ENCODE data around the gene R3HDML.
"Not testable (repeated sequence)": the region's sequence is repeated elsewhere in the genome, so short reads cannot be mapped to it uniquely, and the experiment has no call there.

The R3HDML gene

GRCh38 chr20:44327748-44328147 lies 9.1 kb upstream of the R3HDML start:
- DNase-seq (ENCODE audit: low read depth in 2 of 3, low spot score in 2 of 3), result not testable (repeated sequence)

- DNase-seq (ENCODE audit: low read depth in 2 of 3, low spot score in 2 of 3), result no peak
Observed at GRCh38 chr20:44328428-44328827, 8.4 kb upstream of the R3HDML start.

GRCh38 chr20:44331201-44331600 lies 5.6 kb upstream of the R3HDML start:
- DNase-seq (ENCODE audit: low read depth in 2 of 3, low spot score in 2 of 3), result no peak

GRCh38 chr20:44334306-44334705 lies 2.5 kb upstream of the R3HDML start:
- DNase-seq (ENCODE audit: low read depth in 2 of 3, low spot score in 2 of 3), result no peak

- DNase-seq (ENCODE audit: low read depth in 2 of 3, low spot score in 2 of 3), result no peak
Observed at GRCh38 chr20:44334709-44335108, 2.1 kb upstream of the R3HDML start.

- no peak for DNase-seq (ENCODE audit: low read depth in 2 of 3, low spot score in 2 of 3)
Observed at GRCh38 chr20:44335675-44336074, 1.2 kb upstream of the R3HDML start.

- no peak for DNase-seq (ENCODE audit: low read depth in 2 of 3, low spot score in 2 of 3)
Observed at GRCh38 chr20:44336086-44336485, 757 bp upstream of the R3HDML start.

- no peak for DNase-seq (ENCODE audit: low read depth in 2 of 3, low spot score in 2 of 3)
Observed at GRCh38 chr20:44342248-44342647, 5.4 kb downstream of the R3HDML start.

- no peak for DNase-seq (ENCODE audit: low read depth in 2 of 3, low spot score in 2 of 3)
Observed at GRCh38 chr20:44343162-44343675, 6.4 kb downstream of the R3HDML start.

GRCh38 chr20:44344723-44345122 lies 7.9 kb downstream of the R3HDML start:
- DNase-seq (ENCODE audit: low read depth in 2 of 3, low spot score in 2 of 3), result no peak

- no peak for DNase-seq (ENCODE audit: low read depth in 2 of 3, low spot score in 2 of 3)
Observed at GRCh38 chr20:44345147-44345546, 8.3 kb downstream of the R3HDML start.

- DNase-seq (ENCODE audit: low read depth in 2 of 3, low spot score in 2 of 3), result not testable (repeated sequence)
Observed at GRCh38 chr20:44345941-44346340, 9.1 kb downstream of the R3HDML start.

- DNase-seq (ENCODE audit: low read depth in 2 of 3, low spot score in 2 of 3), result no peak
Observed at GRCh38 chr20:44348168-44348659, 11.4 kb downstream of the R3HDML start.

- no peak for DNase-seq (ENCODE audit: low read depth in 2 of 3, low spot score in 2 of 3)
Observed at GRCh38 chr20:44349349-44349748, 12.5 kb downstream of the R3HDML start.

- DNase-seq (ENCODE audit: low read depth in 2 of 3, low spot score in 2 of 3), result no peak
Observed at GRCh38 chr20:44350567-44350966, 13.7 kb downstream of the R3HDML start.

GRCh38 chr20:44354979-44355497 lies 18.2 kb downstream of the R3HDML start:
- no peak for DNase-seq (ENCODE audit: low read depth in 2 of 3, low spot score in 2 of 3)

- DNase-seq (ENCODE audit: low read depth in 2 of 3, low spot score in 2 of 3), result no peak
Observed at GRCh38 chr20:44355498-44356352, 18.9 kb downstream of the R3HDML start, which contains the start of gene HNF4A. Gene HNF4A (plus strand): TSS chr20:44355699. CDS start chr20:44355805, 106 bp downstream.

- DNase-seq (ENCODE audit: low read depth in 2 of 3, low spot score in 2 of 3), result no peak
Observed at GRCh38 chr20:44356353-44356723, 19.5 kb downstream of the R3HDML start.

GRCh38 chr20:44357020-44357419 lies 20.2 kb downstream of the R3HDML start:
- no peak for DNase-seq (ENCODE audit: low read depth in 2 of 3, low spot score in 2 of 3)

GRCh38 chr20:44357555-44358125 lies 20.8 kb downstream of the R3HDML start:
- DNase-seq (ENCODE audit: low read depth in 2 of 3, low spot score in 2 of 3), result no peak

GRCh38 chr20:44358776-44359175 lies 21.9 kb downstream of the R3HDML start:
- DNase-seq (ENCODE audit: low read depth in 2 of 3, low spot score in 2 of 3), result no peak

- no peak for DNase-seq (ENCODE audit: low read depth in 2 of 3, low spot score in 2 of 3)
Observed at GRCh38 chr20:44360221-44360620, 23.4 kb downstream of the R3HDML start.
